Measurements from ENCODE around the gene CRYBG1.

CRYBG1 gene

DNA sequence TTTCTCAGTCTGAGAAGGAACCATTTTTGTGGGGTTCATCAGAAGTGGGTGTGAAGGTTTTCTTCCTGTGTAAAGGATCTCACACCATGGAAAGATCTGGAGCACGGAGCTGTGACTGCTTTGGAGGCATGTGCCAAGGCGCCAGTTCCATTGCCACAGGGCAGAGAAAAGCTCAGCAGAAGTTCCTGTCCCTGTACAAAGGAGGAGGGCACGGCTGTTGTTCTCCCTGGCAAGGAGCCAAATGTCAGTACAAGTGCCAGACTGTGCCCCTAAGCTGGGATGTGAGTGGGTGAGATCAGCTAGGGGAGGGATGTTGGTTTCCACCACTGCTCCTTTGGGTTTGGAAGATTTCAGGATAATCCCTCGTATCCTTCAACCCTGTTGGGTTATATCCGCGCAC, 117.3 kb downstream of the CRYBG1 start:
- peaks cover 17 to 32% (median 24%) of the 10 kb centered on the region in 4 experiments for H3K4me1 ChIP-seq (ENCODE audit: control extremely low read depth in 1 of 4, control insufficient read depth in 4 of 4, insufficient read depth in 4 of 4, low read length in 3 of 4)
- ChIA-PET POLR2A (no interaction called here), CTCF (interaction anchor here (1.0 to 2.3 kb wide), 11 partner anchors 8 to 89 kb away, joined by 3 to 12 read pairs (median 3); no protein-coding TSS in a partner anchor)
- peak overlapping the region in 1 of 7 experiments; percentile 37 for H3K4me3 ChIP-seq (ENCODE audit: control insufficient read depth in 1 of 7, extremely low read depth in 1 of 7, insufficient read depth in 4 of 7, low read depth in 2 of 7, low read length in 6 of 7)
- 19% methylated on average over 4 of the region's 6 CpGs for WGBS (ENCODE audit: insufficient coverage)
- no peaks in the 10 kb centered on the region for H3K27me3 ChIP-seq (replicated peaks in 2 of 5; ENCODE audit: control insufficient read depth in 4 of 5, insufficient read depth in 5 of 5, low read length in 4 of 5)
- peak; percentile 21 to 67 (median 64) for DNase-seq
- no peaks in the 10 kb centered on the region for H3K36me3 ChIP-seq (ENCODE audit: control insufficient read depth in 4 of 4, insufficient read depth in 4 of 4, low read length in 3 of 4)
- H3K27ac ChIP-seq (ENCODE audit: insufficient read depth in 1 of 2, low read depth in 1 of 2, low read length in 2 of 2, poor library complexity in 1 of 2, severe bottlenecking in 2 of 2), result peak overlapping the region in 1 of 2 experiments; percentile 50
- H3K9me3 ChIP-seq (ENCODE audit: control extremely low read depth in 1 of 5, control insufficient read depth in 4 of 5, insufficient read depth in 2 of 5, low read depth in 1 of 5, low read length in 4 of 5), result no peaks in the 10 kb centered on the region

DNA sequence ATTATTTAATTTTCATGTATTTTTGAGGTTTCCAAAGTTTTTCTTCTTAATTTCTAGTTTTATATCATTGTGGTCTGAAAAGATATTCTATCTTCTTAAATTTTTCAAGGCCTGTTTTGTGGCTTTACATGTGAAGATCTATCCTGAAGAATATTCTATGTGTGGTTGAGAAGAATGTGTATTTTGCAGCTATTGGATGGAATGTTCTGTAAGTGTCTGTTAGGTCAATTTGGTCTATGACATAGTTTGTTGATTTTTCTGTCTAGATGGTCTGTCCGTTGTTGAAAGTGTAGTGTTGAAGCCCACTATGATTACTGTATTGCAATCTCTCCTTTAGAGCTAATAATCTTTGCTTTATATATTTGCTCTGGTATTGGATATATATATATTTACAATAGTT, 125.7 kb downstream of the CRYBG1 start:
- POLR2A ChIA-PET, result no interaction called here

DNA sequence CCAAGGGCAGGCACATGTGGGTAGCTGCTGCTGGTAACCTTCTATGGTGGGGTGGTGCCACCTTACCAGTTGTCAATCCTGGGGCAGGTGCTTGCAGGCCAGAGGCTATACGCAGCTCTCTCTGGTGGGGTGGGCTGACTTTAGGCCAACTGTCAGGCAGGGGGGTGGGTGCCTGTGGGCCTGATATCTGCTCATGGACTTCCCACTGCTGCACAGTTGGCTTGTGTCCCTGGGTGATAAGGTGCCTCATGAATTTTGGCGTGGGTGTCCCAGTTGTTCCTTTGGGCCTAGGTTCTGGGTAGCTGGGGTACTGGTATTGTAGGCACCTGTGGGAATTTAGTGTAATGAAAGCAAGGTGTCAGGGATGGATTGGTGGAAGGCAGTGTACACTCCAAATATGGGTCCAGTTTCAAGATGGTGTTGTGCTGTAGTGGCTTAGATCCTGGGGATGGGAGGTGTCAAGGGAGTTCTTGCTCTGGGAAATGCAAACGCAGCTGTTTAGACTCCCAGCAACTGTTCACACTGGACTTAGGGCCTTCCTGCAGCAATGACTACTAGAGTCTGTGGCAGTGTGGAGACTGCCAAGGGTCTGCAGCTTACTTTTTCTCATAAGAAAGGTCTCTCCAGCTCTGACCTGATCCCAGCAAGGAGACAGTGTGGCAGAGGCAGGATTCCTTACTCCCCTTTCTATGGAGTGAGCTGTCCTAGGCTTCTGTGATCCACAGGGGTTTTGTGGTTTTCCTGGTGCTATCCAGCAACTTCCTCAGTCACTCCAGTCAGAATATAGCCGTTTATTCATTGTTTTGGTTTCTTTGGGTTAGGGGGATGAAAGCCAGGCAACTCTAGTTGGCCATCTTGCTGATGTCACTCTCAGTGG, 128.2 kb downstream of the CRYBG1 start:
- ChIA-PET CTCF (interaction anchor here (1.0 to 1.4 kb wide), 3 partner anchors 9 to 68 kb away, joined by 3 to 4 read pairs (median 3); no protein-coding TSS in a partner anchor), POLR2A (no interaction called here)
- Histone ChIP-seq H3K36me3 (ENCODE audit: control insufficient read depth in 4 of 4, insufficient read depth in 4 of 4, low read length in 3 of 4) (no peaks in the 10 kb centered on the region), H3K27me3 (replicated peaks in 2 of 5; ENCODE audit: control insufficient read depth in 4 of 5, insufficient read depth in 5 of 5, low read length in 4 of 5) (no peaks in the 10 kb centered on the region), H3K9me3 (ENCODE audit: control extremely low read depth in 1 of 5, control insufficient read depth in 4 of 5, insufficient read depth in 2 of 5, low read depth in 1 of 5, low read length in 4 of 5) (no peaks in the 10 kb centered on the region), H3K4me1 (ENCODE audit: control extremely low read depth in 1 of 4, control insufficient read depth in 4 of 4, insufficient read depth in 4 of 4, low read length in 3 of 4) (peaks cover 0 to 21% (median 7%) of the 10 kb centered on the region in 4 experiments), H3K27ac (ENCODE audit: insufficient read depth in 1 of 2, low read depth in 1 of 2, low read length in 2 of 2, poor library complexity in 1 of 2, severe bottlenecking in 2 of 2) (no peak overlapping the region), H3K4me3 (ENCODE audit: control insufficient read depth in 1 of 7, extremely low read depth in 1 of 7, insufficient read depth in 4 of 7, low read depth in 2 of 7, low read length in 6 of 7) (no peak overlapping the region)
- WGBS (ENCODE audit: insufficient coverage), result 100% methylated on average over 1 of the region's 4 CpGs
- peak in 1 of 3 donors; percentile 46 for DNase-seq

More for the DNA sequence above, 125.7 kb downstream of the CRYBG1 start:
- no peaks in the 10 kb centered on the region for H3K27me3 ChIP-seq (replicated peaks in 2 of 5; ENCODE audit: control insufficient read depth in 4 of 5, insufficient read depth in 5 of 5, low read length in 4 of 5)
- WGBS (ENCODE audit: insufficient coverage), result no CpG with 5 or more reads among the region's 1 CpG
- no peak overlapping the region for H3K27ac ChIP-seq (ENCODE audit: insufficient read depth in 1 of 2, low read depth in 1 of 2, low read length in 2 of 2, poor library complexity in 1 of 2, severe bottlenecking in 2 of 2)
- no peaks in the 10 kb centered on the region for H3K9me3 ChIP-seq (ENCODE audit: control extremely low read depth in 1 of 5, control insufficient read depth in 4 of 5, insufficient read depth in 2 of 5, low read depth in 1 of 5, low read length in 4 of 5)
- CTCF ChIA-PET, result interaction anchor here (0.7 to 0.9 kb wide), 2 partner anchors 9 to 16 kb away, joined by 3 read pairs; no protein-coding TSS in a partner anchor
- H3K4me3 ChIP-seq (ENCODE audit: control insufficient read depth in 1 of 7, extremely low read depth in 1 of 7, insufficient read depth in 4 of 7, low read depth in 2 of 7, low read length in 6 of 7), result no peak overlapping the region
- peaks cover 0 to 24% (median 7%) of the 10 kb centered on the region in 4 experiments for H3K4me1 ChIP-seq (ENCODE audit: control extremely low read depth in 1 of 4, control insufficient read depth in 4 of 4, insufficient read depth in 4 of 4, low read length in 3 of 4)
- DNase-seq, result no peak
- H3K36me3 ChIP-seq (ENCODE audit: control insufficient read depth in 4 of 4, insufficient read depth in 4 of 4, low read length in 3 of 4), result no peaks in the 10 kb centered on the region

DNA sequence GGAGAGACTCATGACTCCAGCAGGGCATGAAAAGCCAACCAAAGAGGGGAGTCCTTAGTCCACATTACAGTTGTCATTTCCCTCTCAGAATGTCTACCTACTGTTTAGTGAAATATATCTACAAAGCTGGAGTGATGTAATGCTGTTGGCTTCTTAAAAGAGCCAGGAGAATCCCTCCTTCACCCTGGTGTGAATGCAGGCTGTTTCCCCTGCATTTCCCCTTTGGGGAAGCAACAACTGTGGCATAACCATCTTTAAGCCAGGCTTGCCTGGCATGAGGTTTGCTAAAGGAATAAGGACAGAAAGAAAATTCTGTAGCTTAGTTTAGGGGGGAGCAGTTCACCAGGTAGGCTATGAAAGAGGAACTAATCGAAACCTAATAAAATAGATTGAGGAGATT, 129.5 kb downstream of the CRYBG1 start:
- no peak for DNase-seq
- no peaks in the 10 kb centered on the region for H3K36me3 ChIP-seq (ENCODE audit: control insufficient read depth in 4 of 4, insufficient read depth in 4 of 4, low read length in 3 of 4)
- H3K4me1 ChIP-seq (ENCODE audit: control extremely low read depth in 1 of 4, control insufficient read depth in 4 of 4, insufficient read depth in 4 of 4, low read length in 3 of 4), result peaks cover 0 to 21% (median 7%) of the 10 kb centered on the region in 4 experiments
- no peaks in the 10 kb centered on the region for H3K27me3 ChIP-seq (replicated peaks in 2 of 5; ENCODE audit: control insufficient read depth in 4 of 5, insufficient read depth in 5 of 5, low read length in 4 of 5)
- WGBS (ENCODE audit: insufficient coverage), result no CpG with 5 or more reads among the region's 1 CpG
- H3K9me3 ChIP-seq (ENCODE audit: control extremely low read depth in 1 of 5, control insufficient read depth in 4 of 5, insufficient read depth in 2 of 5, low read depth in 1 of 5, low read length in 4 of 5), result no peaks in the 10 kb centered on the region
- H3K4me3 ChIP-seq (ENCODE audit: control insufficient read depth in 1 of 7, extremely low read depth in 1 of 7, insufficient read depth in 4 of 7, low read depth in 2 of 7, low read length in 6 of 7), result no peak overlapping the region
- H3K27ac ChIP-seq (ENCODE audit: insufficient read depth in 1 of 2, low read depth in 1 of 2, low read length in 2 of 2, poor library complexity in 1 of 2, severe bottlenecking in 2 of 2), result no peak overlapping the region
- ChIA-PET CTCF (interaction anchor here (1.0 to 2.2 kb wide), 5 partner anchors 12 to 67 kb away, joined by 3 to 7 read pairs (median 4); no protein-coding TSS in a partner anchor), POLR2A (no interaction called here)

DNA sequence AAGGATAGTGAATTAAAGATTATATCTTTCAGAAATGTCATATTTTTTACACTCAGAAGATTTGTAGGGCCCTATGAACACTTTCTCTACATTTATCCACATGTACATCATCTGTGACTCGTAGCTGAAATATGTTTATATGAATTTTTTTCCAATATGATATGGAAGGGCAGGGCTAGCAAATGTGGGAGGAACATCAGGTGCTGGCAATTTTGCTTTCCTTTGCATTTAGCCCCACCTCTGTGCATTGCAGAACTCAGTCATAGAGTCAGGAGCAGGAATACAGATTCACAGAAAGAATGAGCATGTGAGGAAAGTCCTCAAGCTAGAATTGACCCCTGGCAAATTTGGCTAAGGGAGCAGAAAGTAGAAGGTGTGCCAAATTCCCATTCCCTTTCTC, 129.9 kb downstream of the CRYBG1 start:
- no peak for DNase-seq
- H3K27ac ChIP-seq (ENCODE audit: insufficient read depth in 1 of 2, low read depth in 1 of 2, low read length in 2 of 2, poor library complexity in 1 of 2, severe bottlenecking in 2 of 2), result no peak overlapping the region
- peaks cover 0 to 21% (median 7%) of the 10 kb centered on the region in 4 experiments for H3K4me1 ChIP-seq (ENCODE audit: control extremely low read depth in 1 of 4, control insufficient read depth in 4 of 4, insufficient read depth in 4 of 4, low read length in 3 of 4)
- ChIA-PET POLR2A (no interaction called here), CTCF (interaction anchor here (1.0 to 2.2 kb wide), 5 partner anchors 12 to 67 kb away, joined by 3 to 7 read pairs (median 4); no protein-coding TSS in a partner anchor)
- H3K27me3 ChIP-seq (replicated peaks in 2 of 5; ENCODE audit: control insufficient read depth in 4 of 5, insufficient read depth in 5 of 5, low read length in 4 of 5), result no peaks in the 10 kb centered on the region
- WGBS (ENCODE audit: insufficient coverage), result no CpG with 5 or more reads among the region's 1 CpG
- H3K36me3 ChIP-seq (ENCODE audit: control insufficient read depth in 4 of 4, insufficient read depth in 4 of 4, low read length in 3 of 4), result no peaks in the 10 kb centered on the region
- H3K4me3 ChIP-seq (ENCODE audit: control insufficient read depth in 1 of 7, extremely low read depth in 1 of 7, insufficient read depth in 4 of 7, low read depth in 2 of 7, low read length in 6 of 7), result no peak overlapping the region
- no peaks in the 10 kb centered on the region for H3K9me3 ChIP-seq (ENCODE audit: control extremely low read depth in 1 of 5, control insufficient read depth in 4 of 5, insufficient read depth in 2 of 5, low read depth in 1 of 5, low read length in 4 of 5)

DNA sequence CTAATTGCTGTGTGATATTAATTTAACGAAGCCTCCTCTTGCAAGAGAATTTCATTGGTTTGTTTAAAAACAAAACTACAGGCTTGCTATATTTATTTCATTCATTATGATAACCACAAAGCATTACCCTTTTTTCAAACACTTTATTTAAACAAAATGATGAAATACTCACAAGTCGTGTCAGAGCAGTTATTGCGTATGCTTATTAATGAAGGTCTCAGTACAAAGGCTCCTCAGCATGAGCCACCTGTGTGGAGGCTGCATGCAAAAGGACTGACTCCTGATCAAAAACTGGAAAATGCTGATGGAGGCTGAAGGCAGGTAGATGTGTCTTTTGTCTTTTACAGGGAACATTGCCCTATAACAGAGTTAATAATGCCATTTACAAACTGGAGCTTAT, 130.5 kb downstream of the CRYBG1 start:
- DNase-seq, result no peak
- H3K27me3 ChIP-seq (replicated peaks in 2 of 5; ENCODE audit: control insufficient read depth in 4 of 5, insufficient read depth in 5 of 5, low read length in 4 of 5), result no peaks in the 10 kb centered on the region
- H3K9me3 ChIP-seq (ENCODE audit: control extremely low read depth in 1 of 5, control insufficient read depth in 4 of 5, insufficient read depth in 2 of 5, low read depth in 1 of 5, low read length in 4 of 5), result no peaks in the 10 kb centered on the region
- POLR2A ChIA-PET, result no interaction called here
- peaks cover 0 to 21% (median 7%) of the 10 kb centered on the region in 4 experiments for H3K4me1 ChIP-seq (ENCODE audit: control extremely low read depth in 1 of 4, control insufficient read depth in 4 of 4, insufficient read depth in 4 of 4, low read length in 3 of 4)
- H3K36me3 ChIP-seq (ENCODE audit: control insufficient read depth in 4 of 4, insufficient read depth in 4 of 4, low read length in 3 of 4), result no peaks in the 10 kb centered on the region
- no peak overlapping the region for H3K27ac ChIP-seq (ENCODE audit: insufficient read depth in 1 of 2, low read depth in 1 of 2, low read length in 2 of 2, poor library complexity in 1 of 2, severe bottlenecking in 2 of 2)
- CTCF ChIA-PET, result interaction anchor here (1.0 to 2.2 kb wide), 5 partner anchors 12 to 66 kb away, joined by 3 to 7 read pairs (median 4); no protein-coding TSS in a partner anchor
- 100% methylated on average over 2 of the region's 3 CpGs for WGBS (ENCODE audit: insufficient coverage)
- no peak overlapping the region for H3K4me3 ChIP-seq (ENCODE audit: control insufficient read depth in 1 of 7, extremely low read depth in 1 of 7, insufficient read depth in 4 of 7, low read depth in 2 of 7, low read length in 6 of 7)

DNA sequence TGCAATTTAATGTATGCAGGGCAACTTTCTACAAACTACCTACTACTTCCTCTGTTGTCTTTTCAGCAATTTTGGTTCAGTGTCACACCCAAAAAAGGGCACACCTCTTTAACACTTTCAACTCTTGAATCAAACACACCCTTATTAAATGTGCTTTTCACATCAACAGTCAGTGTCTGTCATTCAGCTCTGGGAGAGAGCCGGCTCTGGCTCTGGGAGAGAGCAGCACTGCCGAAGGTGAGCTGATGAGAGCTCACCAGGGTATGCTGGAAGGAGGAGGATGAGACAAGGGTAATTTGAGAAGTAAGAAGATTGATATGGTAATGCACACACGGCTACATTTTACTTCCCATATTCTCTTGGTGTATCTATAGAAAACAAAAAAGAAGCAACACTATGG, 134.5 kb downstream of the CRYBG1 start:
- Histone ChIP-seq H3K4me1 (ENCODE audit: control extremely low read depth in 1 of 4, control insufficient read depth in 4 of 4, insufficient read depth in 4 of 4, low read length in 3 of 4) (peaks cover 0 to 8% (median under 1%) of the 10 kb centered on the region in 4 experiments), H3K36me3 (ENCODE audit: control insufficient read depth in 4 of 4, insufficient read depth in 4 of 4, low read length in 3 of 4) (no peaks in the 10 kb centered on the region), H3K9me3 (ENCODE audit: control extremely low read depth in 1 of 5, control insufficient read depth in 4 of 5, insufficient read depth in 2 of 5, low read depth in 1 of 5, low read length in 4 of 5) (no peaks in the 10 kb centered on the region), H3K4me3 (ENCODE audit: control insufficient read depth in 1 of 7, extremely low read depth in 1 of 7, insufficient read depth in 4 of 7, low read depth in 2 of 7, low read length in 6 of 7) (no peak overlapping the region), H3K27ac (ENCODE audit: insufficient read depth in 1 of 2, low read depth in 1 of 2, low read length in 2 of 2, poor library complexity in 1 of 2, severe bottlenecking in 2 of 2) (no peak overlapping the region), H3K27me3 (replicated peaks in 2 of 5; ENCODE audit: control insufficient read depth in 4 of 5, insufficient read depth in 5 of 5, low read length in 4 of 5) (no peaks in the 10 kb centered on the region)
- WGBS (ENCODE audit: insufficient coverage), result no CpG with 5 or more reads among the region's 3 CpGs
- ChIA-PET POLR2A (no interaction called here), CTCF (interaction anchor here (0.6 to 1.4 kb wide), 4 partner anchors 10 to 50 kb away, joined by 3 read pairs; no protein-coding TSS in a partner anchor)
- DNase-seq, result no peak
